GM18907 (cell line): ENCODE measurements around the gene PCLO.
"Not testable (repeated sequence)": the region's sequence is repeated elsewhere in the genome, so short reads cannot be mapped to it uniquely, and the experiment has no call there.

ENCODE experiments used
- ATAC-seq: cut with Tn5 transposase; IDR thresholded peaks from one replicate; pipeline ENCODE4 v1.9.1; 2021; ENCODE audit warnings: mild to moderate bottlenecking, moderate library complexity; ENCODE audit not compliant: unreplicated experiment

PCLO gene

GRCh38 chr7:82965088-82966036 is 197.3 kb downstream of the PCLO start:
- ATAC-seq: no peak

DNA sequence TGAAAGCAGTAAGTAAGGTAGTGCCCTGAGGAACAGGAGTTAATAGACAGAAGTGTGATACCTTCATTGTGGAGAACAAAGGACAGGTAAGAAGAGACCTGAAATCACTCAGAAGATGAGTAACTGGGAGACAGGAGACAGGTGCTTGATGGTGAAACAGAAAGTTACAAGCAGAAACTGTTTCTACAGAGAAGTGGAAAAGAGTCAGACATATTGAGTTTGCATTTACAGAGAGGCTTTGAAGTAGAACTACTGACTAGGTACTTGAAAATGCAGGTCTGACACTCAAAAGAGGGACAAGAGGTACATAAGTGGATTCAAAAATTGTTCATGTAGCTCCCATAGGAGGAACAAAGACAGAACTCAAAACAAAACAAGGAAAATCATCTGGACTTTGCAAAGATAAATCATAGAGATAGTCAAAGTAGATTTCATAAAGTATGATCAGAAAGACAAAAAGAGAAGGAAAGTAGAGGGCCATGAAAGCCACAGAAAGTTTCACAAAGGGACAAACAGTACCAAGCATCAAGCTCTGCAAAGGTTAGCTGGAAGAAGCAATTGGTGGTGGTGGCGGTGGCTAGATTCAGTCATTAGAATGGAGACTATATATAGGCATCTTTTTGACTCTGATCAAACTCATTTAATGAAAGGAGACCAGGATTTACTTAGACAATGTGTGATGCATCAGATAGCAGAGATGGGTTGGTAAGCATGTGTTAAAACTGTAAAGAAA is 198.4 kb downstream of the PCLO start:
- peak; percentile 80 for ATAC-seq

DNA sequence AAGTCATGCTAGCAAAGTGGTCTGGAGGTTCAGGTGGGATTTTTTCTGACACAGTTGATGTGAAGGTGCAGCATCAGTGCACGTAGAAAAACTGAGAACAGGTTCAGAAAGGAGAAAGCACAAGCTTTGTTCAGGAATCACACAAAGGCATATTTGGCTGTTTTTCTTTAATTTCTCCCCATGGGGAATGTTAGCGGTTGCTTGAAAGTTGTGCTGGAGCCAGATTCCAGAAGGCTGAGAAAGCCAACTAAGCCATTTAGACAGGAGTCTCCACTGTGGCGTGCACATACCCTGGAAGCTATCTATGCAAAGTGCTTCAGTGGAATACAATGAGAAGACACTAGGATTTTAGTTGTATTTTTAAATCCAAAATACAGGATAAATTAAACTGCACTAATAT is 201.4 kb downstream of the PCLO start:
- ATAC-seq: no peak

- no peak for ATAC-seq
Observed at GRCh38 chr7:82959528-82959927, 203.2 kb downstream of the PCLO start.

DNA sequence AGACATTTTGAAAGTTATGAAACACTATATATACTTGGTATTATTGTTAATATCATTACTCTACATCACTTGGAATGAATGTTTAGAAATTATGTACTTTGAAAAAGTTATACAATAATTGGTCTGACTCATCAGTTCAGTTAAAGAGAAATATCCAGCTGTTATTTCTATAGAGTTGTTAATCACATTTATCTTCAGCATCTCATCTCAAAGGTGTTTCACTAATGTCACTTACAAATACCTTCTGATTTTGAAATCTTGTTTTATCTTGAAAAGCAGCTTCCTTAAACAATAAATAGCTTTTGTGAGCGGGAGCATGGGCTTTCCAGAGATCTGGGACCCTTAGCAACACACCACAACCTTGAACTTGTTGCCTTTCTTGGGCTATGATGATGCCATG is 205.2 kb downstream of the PCLO start:
- no peak for ATAC-seq

DNA sequence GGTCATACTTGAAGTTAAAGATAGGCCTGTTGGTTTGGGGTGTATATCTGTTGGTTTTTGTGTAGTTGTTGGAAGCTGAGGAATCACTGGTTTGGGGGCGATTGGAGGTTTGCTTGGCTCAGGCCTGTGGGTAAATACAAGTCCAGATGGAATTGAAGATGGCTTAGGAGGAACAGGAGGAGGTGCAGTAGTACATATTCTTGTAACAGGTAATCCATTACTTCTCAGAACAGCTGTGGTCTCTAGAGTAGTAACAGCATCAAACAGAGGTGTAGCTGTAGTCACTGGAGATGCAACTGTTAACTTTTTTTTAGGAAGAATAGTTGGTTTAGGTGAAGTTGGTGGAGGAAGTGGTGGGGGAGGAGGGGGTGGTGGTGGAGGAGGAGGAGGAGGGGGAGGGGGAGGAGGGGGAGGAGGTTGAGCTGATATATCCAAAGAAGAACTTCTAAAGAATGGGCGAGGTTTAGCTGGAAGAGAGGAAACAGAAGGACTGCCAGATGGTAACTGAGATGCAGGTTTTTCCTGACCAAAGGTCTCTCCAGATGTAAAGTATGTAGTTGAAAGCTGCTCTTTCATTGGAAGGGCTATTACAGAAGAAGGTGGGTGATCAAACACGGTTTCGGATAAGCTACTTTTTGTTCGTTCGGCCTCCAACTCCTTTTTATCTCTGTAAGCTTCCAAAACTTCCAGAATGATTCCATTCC is 209.2 kb downstream of the PCLO start:
- ATAC-seq: no peak

GRCh38 chr7:82950436-82950835 is 212.2 kb downstream of the PCLO start:
- ATAC-seq: no peak

- no peak for ATAC-seq
Observed at GRCh38 chr7:82945480-82945879, 217.2 kb downstream of the PCLO start.

DNA sequence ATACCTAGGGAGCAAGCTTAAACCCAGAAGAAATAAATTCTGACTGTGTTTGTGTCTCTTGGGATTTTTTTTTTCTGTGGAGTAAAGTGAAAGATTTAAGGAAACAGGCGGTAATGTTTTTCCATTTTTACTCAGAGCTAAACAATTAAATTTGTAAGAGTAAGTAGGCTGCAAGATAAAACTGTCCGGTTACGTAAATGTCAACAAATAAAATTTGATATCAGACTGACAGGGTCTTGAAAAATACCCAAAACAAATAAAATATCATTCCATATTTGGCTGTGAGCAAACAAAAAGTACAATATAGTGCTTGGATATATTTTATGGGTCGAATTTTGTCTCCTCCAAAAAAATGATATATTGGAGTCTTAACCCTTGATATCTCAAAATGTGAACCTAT is 217.6 kb downstream of the PCLO start:
- no peak for ATAC-seq

GRCh38 chr7:82932516-82932915 is 230.2 kb downstream of the PCLO start:
- no peak for ATAC-seq

- ATAC-seq: peak; percentile 79
Observed at GRCh38 chr7:82926477-82926876, 236.2 kb downstream of the PCLO start.

DNA sequence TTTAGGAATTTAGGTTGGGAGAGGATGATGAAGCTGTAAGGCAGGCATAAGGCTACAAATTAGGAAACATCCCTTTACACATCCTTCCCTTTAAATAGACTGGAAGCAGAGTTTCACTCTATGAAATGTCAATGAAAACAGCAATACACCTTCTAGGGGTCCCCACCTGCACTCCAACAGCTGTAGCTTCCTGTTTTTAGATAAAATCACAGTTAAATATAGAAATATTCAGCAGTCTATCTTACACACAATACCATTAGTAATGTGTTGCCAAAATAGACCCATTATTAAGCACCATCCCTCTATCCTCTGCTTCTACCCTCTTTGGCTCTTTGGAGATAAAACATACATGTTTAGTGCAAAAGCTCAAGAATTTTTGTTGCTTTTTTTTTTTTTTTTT is 237.4 kb downstream of the PCLO start:
- no peak for ATAC-seq

DNA sequence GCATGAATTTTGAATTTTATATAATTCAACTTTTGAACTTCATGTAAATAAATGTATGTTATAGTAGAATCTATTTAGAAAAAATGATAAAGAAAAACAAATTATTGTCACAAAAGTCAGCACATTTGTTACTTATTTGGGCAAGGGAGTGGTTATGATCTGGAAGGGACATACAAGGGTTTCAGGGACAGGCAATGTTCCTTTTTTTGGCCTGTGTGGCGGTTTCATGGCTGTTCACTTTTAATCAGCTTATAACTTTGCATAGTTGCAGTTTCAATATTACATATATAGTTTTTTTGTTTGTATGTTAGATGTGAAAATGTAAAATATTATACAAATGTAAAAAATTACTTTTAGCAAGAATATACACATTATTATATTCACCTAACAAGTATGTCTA is 256.2 kb downstream of the PCLO start:
- no peak for ATAC-seq

DNA sequence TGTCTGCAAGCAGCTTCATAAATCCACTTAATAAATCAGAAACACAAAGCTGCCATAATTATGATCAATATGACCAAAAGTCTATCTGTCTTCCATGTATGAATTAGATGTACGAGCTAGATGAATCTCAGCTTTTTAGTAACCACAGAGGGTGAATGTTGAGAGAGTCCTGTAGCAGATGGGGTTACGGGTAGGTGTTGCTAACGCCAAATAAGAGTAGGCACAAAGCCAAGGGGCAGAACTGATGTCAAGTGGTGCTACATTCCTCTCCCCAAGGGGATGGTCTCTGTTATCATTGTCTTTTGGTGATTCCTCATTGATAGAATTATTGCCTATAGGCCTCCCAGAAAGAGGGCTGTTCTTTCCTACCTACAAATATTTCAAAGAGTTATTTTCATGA is 257.8 kb downstream of the PCLO start:
- no peak for ATAC-seq

DNA sequence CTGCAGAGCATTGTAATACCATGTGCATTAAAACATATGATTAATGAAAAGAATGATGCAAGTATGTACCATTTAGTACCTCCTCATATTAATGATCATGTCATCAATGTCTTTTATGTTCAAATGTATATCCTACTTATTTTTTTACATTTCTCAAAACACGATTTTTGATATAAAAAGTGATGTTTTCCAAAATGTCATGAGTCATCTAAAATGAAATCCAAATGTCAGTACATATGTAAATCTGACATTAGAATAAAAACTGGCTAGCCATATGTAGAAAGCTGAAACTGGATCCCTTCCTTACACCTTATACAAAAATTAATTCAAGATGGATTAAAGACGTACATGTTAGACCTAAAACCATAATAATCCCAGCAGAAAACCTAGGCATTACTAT is 261.6 kb downstream of the PCLO start:
- ATAC-seq: not testable (repeated sequence)

DNA sequence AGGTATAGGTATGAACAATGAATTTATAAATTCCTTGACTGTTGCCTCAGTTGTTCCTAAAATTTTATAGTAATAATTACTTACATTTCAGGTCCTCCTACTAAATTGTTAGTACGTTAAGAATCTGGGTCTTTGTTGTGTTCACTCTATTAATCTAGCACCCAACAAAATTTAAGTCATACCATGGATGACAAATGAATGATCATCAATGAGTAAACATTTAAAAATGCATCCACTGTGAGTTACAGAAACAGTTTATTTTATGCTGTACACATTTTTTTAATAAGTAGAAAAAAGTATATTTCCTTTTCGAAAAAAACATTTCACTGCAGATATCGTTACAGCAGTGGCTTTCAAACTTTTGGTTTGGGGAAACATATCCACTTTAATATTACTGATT is 265.2 kb downstream of the PCLO start:
- ATAC-seq: no peak

DNA sequence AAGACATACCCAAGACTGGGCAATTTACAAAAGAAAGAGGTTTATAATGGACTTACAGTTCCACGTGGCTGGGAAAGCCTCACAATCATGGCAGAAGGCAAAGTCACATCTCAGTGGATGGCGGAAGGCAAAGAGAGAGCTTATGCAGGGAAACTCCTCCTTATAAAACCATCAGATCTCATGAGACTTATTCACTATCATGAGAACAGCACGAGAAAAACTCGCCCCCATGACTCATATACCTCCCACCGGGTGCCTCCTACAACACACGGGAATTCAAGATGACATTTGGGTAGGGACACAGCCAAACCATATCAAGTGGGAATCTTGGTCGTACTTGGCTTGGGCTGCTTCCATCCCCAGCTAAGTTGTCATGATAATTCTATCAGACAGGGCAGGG is 268.3 kb downstream of the PCLO start:
- not testable (repeated sequence) for ATAC-seq

- ATAC-seq: no peak
Observed at GRCh38 chr7:82886324-82886723, 276.4 kb downstream of the PCLO start.

DNA sequence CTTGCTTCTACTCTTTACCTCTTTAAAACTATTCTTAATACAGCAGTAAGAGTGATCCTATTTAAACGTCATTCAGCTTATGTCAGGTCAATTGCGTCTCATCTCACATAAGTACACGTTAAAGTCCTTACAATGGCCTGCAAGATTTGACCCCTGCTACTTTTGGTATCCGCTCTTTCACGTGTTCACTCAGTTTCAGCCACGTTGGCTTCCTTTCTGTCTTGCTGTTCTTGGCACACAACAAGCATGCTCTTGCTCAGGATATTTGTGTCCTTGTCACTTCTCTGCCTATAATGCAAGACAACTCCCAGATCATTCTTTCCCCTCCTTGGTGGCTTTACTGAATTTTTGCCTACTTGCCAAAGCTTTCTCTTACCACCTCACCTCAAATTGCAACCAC is 296.8 kb downstream of the PCLO start:
- ATAC-seq: no peak

- no peak for ATAC-seq
Observed at GRCh38 chr7:82859106-82859850, 303.4 kb downstream of the PCLO start.

- no peak for ATAC-seq
Observed at GRCh38 chr7:82851121-82851520, 311.6 kb downstream of the PCLO start.
